NCI-H1436 treated with DMSO at 0.1 percent for 48 hours (cell line): ENCODE data around the gene MPI.
"Not testable (repeated sequence)": the region's sequence is repeated elsewhere in the genome, so short reads cannot be mapped to it uniquely, and the experiment has no call there.

Experiments used
- DNase-seq: peaks from one replicate; lab custom pipeline; 2025; lab: John Stamatoyannopoulos, UW

Gene MPI

DNA sequence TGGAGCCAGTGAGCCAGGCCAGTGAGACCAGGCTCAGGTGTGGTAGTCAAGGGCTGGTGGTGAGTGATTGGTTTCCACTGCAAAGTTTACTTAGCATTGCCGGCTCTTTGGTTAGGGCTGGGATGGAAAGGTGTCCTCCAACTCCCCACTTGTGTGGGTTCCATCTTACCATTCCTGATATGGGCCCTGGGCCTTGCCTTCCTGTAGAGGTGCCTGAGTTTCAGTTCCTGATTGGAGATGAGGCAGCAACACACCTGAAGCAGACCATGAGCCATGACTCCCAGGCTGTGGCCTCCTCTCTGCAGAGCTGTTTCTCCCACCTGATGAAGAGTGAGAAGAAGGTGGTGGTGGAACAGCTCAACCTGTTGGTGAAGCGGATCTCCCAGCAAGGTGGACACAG lies 3.1 kb downstream of the MPI start:
- no peak for DNase-seq

DNA sequence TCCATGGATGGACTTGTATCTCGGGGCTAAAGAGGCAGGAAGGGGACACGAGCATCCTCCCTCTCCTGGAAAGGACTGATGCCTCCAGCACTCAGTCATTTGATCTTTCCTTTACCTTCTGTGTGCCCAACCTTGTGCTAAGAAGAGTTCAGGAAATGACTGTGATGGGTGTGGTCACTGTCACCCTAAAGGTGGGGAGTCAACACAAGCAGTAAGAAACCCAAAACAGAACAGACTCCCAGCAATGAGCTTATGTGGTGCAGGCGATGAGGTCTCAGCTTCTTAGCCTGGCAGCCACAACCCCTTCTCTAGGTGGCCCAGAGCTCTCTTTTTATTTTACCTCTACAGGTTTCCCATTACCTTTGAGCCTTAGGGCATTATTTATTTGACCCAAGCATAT lies 3.8 kb downstream of the MPI start:
- DNase-seq: no peak

GRCh38 chr15:74894383-74894782 lies 4.5 kb downstream of the MPI start:
- DNase-seq: not testable (repeated sequence)

DNA sequence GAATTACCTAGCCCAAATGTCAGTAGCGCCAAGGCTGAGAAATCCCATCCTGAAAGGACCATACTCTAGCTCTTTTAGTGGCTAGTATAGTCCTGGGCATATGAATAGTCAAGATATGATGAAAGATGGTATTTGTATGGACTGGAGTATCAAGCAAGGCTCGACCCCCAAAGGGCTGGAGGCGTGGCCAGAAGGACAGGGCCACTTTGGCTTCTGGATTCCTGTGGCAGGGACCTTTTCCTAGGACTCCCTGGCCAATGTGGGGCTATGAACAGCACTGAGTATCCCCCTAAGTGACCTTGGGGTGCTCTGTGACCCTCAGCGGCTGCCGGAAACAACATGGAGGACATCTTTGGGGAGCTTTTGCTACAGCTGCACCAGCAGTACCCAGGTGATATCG lies 6.0 kb downstream of the MPI start:
- DNase-seq: no peak

DNA sequence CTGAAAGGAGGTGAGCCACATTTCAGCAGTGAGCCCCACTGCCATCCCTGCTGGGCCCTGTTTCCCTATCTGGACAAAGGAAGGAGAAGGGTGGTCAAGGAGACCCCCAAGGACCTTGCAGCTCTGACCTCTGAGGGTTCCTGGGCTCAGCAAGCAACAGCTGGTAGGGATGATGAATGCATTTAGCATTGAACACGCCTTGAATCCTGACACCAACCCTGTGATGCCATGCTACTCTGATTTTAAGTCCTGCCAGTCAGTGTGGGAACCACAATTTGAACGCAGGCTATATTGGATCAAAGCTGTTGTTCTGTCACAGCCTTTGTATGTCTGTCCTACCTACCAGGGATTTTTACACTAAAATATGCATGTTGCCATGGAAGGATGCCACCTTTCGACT lies 6.5 kb downstream of the MPI start:
- no peak for DNase-seq

- DNase-seq: no peak
Measured at GRCh38 chr15:74897300-74897701, 7.5 kb downstream of the MPI start.

- DNase-seq: no peak
Measured at GRCh38 chr15:74901612-74902063, 11.8 kb downstream of the MPI start.

GRCh38 chr15:74902295-74903075 lies 12.6 kb downstream of the MPI start:
- no peak for DNase-seq

DNA sequence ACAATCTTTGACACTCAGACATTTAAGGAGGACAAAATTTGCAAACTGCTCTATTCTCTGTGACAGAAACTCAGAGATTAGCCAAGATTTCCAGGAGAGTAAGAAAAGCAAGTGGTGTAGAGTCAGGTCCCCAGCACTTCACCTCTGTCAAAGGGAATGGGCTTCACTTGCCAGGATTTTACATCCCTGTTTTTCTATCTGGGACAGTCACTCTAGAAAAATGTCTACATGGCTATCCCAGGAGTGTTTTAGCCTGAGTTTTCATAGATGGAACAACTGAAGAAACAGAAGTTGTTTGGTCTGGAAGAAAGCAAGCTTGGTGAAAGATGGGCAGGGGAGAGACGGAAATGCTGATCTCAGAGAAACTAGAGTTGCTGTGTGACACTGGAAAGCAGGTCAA lies 13.8 kb downstream of the MPI start:
- DNase-seq: no peak

GRCh38 chr15:74904190-74904805 lies 14.5 kb downstream of the MPI start:
- DNase-seq: no peak

GRCh38 chr15:74906067-74906449 lies 16.2 kb downstream of the MPI start:
- DNase-seq: no peak

GRCh38 chr15:74906450-74907162 lies 16.8 kb downstream of the MPI start, which contains the start of gene FAM219B:
TSS of gene FAM219B (minus strand) at chr15:74906851. CDS start at chr15:74906800, 51 bp downstream.
- no peak for DNase-seq

- no peak for DNase-seq
Measured at GRCh38 chr15:74907163-74907870, 17.5 kb downstream of the MPI start.

- DNase-seq: no peak
Measured at GRCh38 chr15:74908635-74909034, 18.8 kb downstream of the MPI start.

DNA sequence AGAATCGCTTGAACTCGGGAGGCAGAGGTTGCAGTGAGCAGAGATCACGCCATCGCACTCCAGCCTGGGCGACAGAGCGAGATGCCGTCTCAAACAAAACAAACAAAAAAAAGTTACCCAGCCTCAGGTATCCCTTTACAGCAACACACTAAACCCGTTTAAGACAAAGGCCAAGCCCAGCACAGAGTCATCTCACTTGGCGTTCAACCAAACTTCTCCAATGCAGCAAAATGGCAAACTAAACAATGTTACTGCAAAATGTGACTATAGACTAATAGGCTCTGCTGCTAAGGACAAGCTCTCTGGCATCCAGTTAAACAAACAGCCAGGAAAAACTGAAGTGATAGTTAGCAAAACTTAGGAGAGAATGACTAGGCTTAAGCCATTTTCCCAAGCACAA lies 23.2 kb downstream of the MPI start:
- DNase-seq: no peak

- not testable (repeated sequence) for DNase-seq
Measured at GRCh38 chr15:74913799-74914198, 24.0 kb downstream of the MPI start.

- no peak for DNase-seq
Measured at GRCh38 chr15:74917676-74918075, 27.8 kb downstream of the MPI start.

DNA sequence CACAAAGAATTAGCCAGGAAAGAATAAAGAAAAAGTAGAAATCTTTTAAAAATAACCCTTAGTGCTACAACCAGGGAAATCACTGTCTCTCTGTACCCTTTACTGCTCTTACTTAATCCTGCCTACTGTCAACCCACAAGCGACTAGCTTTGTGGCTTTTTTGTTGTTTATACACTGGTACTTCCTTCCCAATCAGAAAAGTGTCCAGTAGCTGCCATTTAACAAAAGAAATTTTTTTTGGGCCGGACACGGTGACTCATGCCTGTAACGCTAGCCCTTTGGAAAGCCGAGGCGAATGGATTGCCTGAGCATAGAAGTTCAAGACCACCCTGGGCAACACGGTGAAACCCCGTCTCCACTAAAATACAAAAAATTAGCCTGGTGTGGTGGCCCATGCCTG lies 30.6 kb downstream of the MPI start:
- no peak for DNase-seq

DNA sequence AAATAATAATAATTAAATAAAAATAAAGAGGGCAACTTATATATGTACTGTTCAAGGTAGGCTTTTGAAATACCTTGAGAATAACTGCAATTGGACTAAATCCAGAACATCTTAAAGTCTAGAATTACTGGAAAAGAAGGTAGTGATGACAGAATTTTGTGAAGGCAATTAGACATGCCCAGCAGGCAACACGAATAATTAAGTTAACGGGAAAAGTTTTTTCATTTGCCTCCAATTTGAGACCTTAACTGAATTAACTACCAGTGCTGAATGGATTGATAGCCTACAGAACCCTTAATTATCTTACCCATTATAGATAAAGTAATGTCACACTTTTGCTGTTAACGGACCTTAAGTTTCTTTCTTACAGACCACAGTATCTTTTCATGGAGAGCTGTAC lies 34.7 kb downstream of the MPI start:
- no peak for DNase-seq

GRCh38 chr15:74928771-74929198 lies 38.9 kb downstream of the MPI start:
- DNase-seq: no peak

- no peak for DNase-seq
Measured at GRCh38 chr15:74933573-74933972, 43.7 kb downstream of the MPI start.

GRCh38 chr15:74935193-74935592 lies 45.4 kb downstream of the MPI start:
- not testable (repeated sequence) for DNase-seq
